ENCODE results near the gene CNTFR.

- no peak for TF ChIP-seq POLR2A (IDR thresholded peaks at IDR 0.05)
- TF ChIP-seq CTCF (IDR thresholded peaks at IDR 0.05), result no peak
These were observed 38.7 kb downstream of the CNTFR start for GRCh38 chr9:34550681-34551270.
